GM12878 (cell line): ENCODE measurements around the gene OR52B2. TPM values are rescaled to one million over a fixed set of nuclear protein-coding genes. Genes with fewer than 3 reads are reported as not detected.
A peak's percentile ranks its signal among the peaks of the same experiment; 100 is the strongest.

ENCODE experiments used
- ATF2 ChIP-seq: IDR thresholded peaks from 2 replicates; pipeline ENCODE4 v1.6.1; 2012; ENCODE audit warnings: low read length, inconsistent platforms
- CHD2 ChIP-seq: IDR thresholded peaks from 2 replicates; pipeline ENCODE4 v1.6.1; 2011; ENCODE audit warnings: low read depth, low read length, improper control_type of control experiment, borderline replicate concordance
- CHD4 ChIP-seq: fragments of 200-600 bp; sonication (generic); IDR thresholded peaks from 2 replicates; pipeline ENCODE4 v1.6.1; 2016; ENCODE audit warnings: mild to moderate bottlenecking
- EED ChIP-seq: sonication (generic); IDR thresholded peaks from 2 replicates; pipeline ENCODE4 v1.6.1; 2016; ENCODE audit warnings: antibody characterized with exemption, low read depth
- HDAC6 ChIP-seq: fragments of 200-600 bp; sonication (generic); IDR thresholded peaks from one replicate; pipeline ENCODE4 v1.8.0; 2017; ENCODE audit warnings: antibody characterized with exemption; ENCODE audit not compliant: unreplicated experiment
- HDGF ChIP-seq: fragments of 450-650 bp; IDR thresholded peaks from 2 replicates; pipeline ENCODE4 v1.6.1; 2016; ENCODE audit warnings: antibody characterized with exemption
- IKZF2 ChIP-seq, 2 experiments: fragments of 450-650 bp; IDR thresholded peaks; 2 replicates each; pipeline ENCODE4 v1.6.1; 2017; ENCODE audit warnings: mild to moderate bottlenecking in 2 of 2, moderate library complexity in 2 of 2
- NFYA ChIP-seq: IDR thresholded peaks from 2 replicates; pipeline ENCODE4 v1.6.1; 2011; ENCODE audit warnings: low read depth, mild to moderate bottlenecking, low read length, improper control_type of control experiment, borderline replicate concordance
- NFYB ChIP-seq: IDR thresholded peaks from 2 replicates; pipeline ENCODE4 v1.6.1; 2011; ENCODE audit warnings: low read depth, mild to moderate bottlenecking, low read length, improper control_type of control experiment, moderate library complexity; ENCODE audit not compliant: insufficient read depth
- NR2C2 ChIP-seq: IDR thresholded peaks from 2 replicates; pipeline ENCODE4 v1.6.1; 2011; ENCODE audit warnings: borderline replicate concordance, low read depth; ENCODE audit not compliant: control insufficient read depth, insufficient read length
- NRF1 ChIP-seq: conservative IDR thresholded peaks from 2 replicates; pipeline ENCODE4 v1.6.1; 2011; ENCODE audit warnings: mild to moderate bottlenecking, low read depth, low read length, improper control_type of control experiment
- POU2F2 ChIP-seq: IDR thresholded peaks from 3 replicates; pipeline ENCODE4 v1.6.1; 2011; ENCODE audit warnings: low read depth, mild to moderate bottlenecking, low read length, borderline replicate concordance
- RB1 ChIP-seq: fragments of 450-650 bp; formaldehyde crosslinking; IDR thresholded peaks from 2 replicates; pipeline ENCODE4 v1.6.1; 2017; ENCODE audit warnings: mild to moderate bottlenecking, borderline replicate concordance
- RELA ChIP-seq: fragments of 450-650 bp; IDR thresholded peaks from 2 replicates; pipeline ENCODE4 v1.8.0; 2014; ENCODE audit warnings: borderline replicate concordance; ENCODE audit not compliant: partially characterized antibody
- SMAD5 ChIP-seq: IDR thresholded peaks from 2 replicates; pipeline ENCODE4 v1.6.1; 2016; ENCODE audit warnings: antibody characterized with exemption, low read depth
- SPI1 ChIP-seq: IDR thresholded peaks from 2 replicates; pipeline ENCODE4 v1.6.1; 2011; ENCODE audit warnings: low read depth, mild to moderate bottlenecking, low read length, moderate library complexity, borderline replicate concordance; ENCODE audit not compliant: insufficient read depth
- SREBF1 ChIP-seq: IDR thresholded peaks from 2 replicates; pipeline ENCODE4 v1.6.1; 2012; ENCODE audit warnings: mild to moderate bottlenecking, low read length
- SREBF2 ChIP-seq: IDR thresholded peaks from 2 replicates; pipeline ENCODE4 v1.6.1; 2012; ENCODE audit warnings: mild to moderate bottlenecking, low read length
- TCF3 ChIP-seq: IDR thresholded peaks from 2 replicates; pipeline ENCODE4 v1.6.1; 2012; ENCODE audit warnings: low read depth, mild to moderate bottlenecking, low read length, borderline replicate concordance; ENCODE audit not compliant: insufficient read depth
- ZNF207 ChIP-seq: fragments of 450-650 bp; IDR thresholded peaks from 2 replicates; pipeline ENCODE4 v1.6.1; 2014; ENCODE audit warnings: antibody characterized with exemption, mild to moderate bottlenecking, borderline replicate concordance
- ZNF274 ChIP-seq: IDR thresholded peaks from one replicate; pipeline ENCODE4 v1.8.0; 2011; ENCODE audit not compliant: insufficient read length, insufficient read depth
- polyA plus RNA-seq, 11 experiments: library from polyadenylated mRNA; depleted of rRNA in 4 of 11; unstranded in 6 of 11; stranded (reverse) in 5 of 11; fragments of >200 nt; fragmentation: Nextera tagmentation in 4 of 11; fragmentation: Illumina TruSeq in 1 of 11; extraction: Ambion mirVana in 4 of 11; extraction: Trizol in 1 of 11; gene quantifications; 1 replicate in 1 of 11; 2 replicates in 10 of 11; pipeline versions ENCODE4 v1.2.1 to v1.2.3, GENCODE V29; 2011 to 2016; ENCODE audit warnings: inconsistent platforms in 2 of 11, missing spikeins in 2 of 11, low read depth in 1 of 11
- total RNA-seq, 4 experiments: library from RNA; depleted of rRNA in 3 of 4; stranded (reverse); fragments of >200 nt in 3 of 4; fragmentation: Illumina TruSeq in 1 of 4; extraction: Trizol in 1 of 4; gene quantifications; 2 replicates each; pipeline versions ENCODE4 v1.2.1 to v1.2.3, GENCODE V29; 2013 to 2021
- TF ChIP-seq, protein P1 (sequence below): IDR thresholded peaks from 2 replicates; pipeline ENCODE4 v1.6.1; 2011; ENCODE audit warnings: mild to moderate bottlenecking, low read depth, low read length, moderate library complexity; ENCODE audit not compliant: insufficient replicate concordance
- TF ChIP-seq, protein P2 (sequence below): IDR thresholded peaks from 2 replicates; pipeline ENCODE4 v1.6.1; 2012; ENCODE audit warnings: mild to moderate bottlenecking, low read depth, low read length
- TF ChIP-seq, protein P3 (sequence below): fragments of 450-650 bp; IDR thresholded peaks from 2 replicates; pipeline ENCODE4 v1.6.1; 2018; ENCODE audit warnings: borderline replicate concordance, mild to moderate bottlenecking; ENCODE audit not compliant: partially characterized antibody

Gene OR52B2
- total and polyA plus RNA-seq, 10 of the 15 experiments (the other 5 are each of a cell fraction or from before 2014, with no cell fraction given), result 0.08 TPM; not detected in 9

DNA sequence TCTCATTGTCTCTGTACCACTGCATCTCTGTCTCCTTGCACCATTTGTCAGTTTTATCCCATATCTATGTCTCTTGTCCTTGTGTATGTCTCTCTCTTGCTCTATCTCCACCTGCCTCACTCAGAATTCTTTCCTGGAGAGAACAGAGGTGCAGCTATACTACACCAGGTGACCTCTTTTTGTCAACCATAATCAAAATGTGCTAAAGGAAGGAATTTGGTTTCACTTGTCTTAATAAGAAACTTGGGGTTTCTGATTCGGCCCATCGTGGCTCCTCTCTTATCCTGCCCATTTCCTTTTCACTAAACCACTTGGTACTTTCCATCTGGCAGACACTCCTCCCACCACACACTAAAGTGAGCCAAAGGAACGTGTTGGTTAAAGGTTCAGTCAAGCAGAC lies 33.2 kb upstream of the OR52B2 start (continued):
- TF ChIP-seq ZNF207 (no peak), NFYA (no peak), CHD2 (no peak), SPI1 (peak; percentile 34; the same call in 1 of the 2 replicates), ZNF274 (no peak), NFYB (no peak), HDAC6 (no peak), POU2F2 (no peak), NR2C2 (no peak), SREBF1 (no peak), SREBF2 (no peak), NRF1 (no peak), SMAD5 (no peak), ATF2 (no peak), IKZF2 (IDR thresholded peaks at IDR 0.05) (peak; percentile 68 to 70; a peak in 3 of 4 replicates), TCF3 (no peak), RELA (no peak), EED (0 out of 2 replicates have a peak, but pooled peaks have one; percentile 21), CHD4 (no peak), HDGF (0 out of 2 replicates have a peak, but pooled peaks have one; percentile 57), RB1 (no peak)
- TF ChIP-seq, protein P1, sequence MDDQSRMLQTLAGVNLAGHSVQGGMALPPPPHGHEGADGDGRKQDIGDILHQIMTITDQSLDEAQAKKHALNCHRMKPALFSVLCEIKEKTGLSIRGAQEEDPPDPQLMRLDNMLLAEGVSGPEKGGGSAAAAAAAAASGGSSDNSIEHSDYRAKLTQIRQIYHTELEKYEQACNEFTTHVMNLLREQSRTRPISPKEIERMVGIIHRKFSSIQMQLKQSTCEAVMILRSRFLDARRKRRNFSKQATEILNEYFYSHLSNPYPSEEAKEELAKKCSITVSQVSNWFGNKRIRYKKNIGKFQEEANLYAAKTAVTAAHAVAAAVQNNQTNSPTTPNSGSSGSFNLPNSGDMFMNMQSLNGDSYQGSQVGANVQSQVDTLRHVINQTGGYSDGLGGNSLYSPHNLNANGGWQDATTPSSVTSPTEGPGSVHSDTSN, result no peak
- TF ChIP-seq, protein P2, sequence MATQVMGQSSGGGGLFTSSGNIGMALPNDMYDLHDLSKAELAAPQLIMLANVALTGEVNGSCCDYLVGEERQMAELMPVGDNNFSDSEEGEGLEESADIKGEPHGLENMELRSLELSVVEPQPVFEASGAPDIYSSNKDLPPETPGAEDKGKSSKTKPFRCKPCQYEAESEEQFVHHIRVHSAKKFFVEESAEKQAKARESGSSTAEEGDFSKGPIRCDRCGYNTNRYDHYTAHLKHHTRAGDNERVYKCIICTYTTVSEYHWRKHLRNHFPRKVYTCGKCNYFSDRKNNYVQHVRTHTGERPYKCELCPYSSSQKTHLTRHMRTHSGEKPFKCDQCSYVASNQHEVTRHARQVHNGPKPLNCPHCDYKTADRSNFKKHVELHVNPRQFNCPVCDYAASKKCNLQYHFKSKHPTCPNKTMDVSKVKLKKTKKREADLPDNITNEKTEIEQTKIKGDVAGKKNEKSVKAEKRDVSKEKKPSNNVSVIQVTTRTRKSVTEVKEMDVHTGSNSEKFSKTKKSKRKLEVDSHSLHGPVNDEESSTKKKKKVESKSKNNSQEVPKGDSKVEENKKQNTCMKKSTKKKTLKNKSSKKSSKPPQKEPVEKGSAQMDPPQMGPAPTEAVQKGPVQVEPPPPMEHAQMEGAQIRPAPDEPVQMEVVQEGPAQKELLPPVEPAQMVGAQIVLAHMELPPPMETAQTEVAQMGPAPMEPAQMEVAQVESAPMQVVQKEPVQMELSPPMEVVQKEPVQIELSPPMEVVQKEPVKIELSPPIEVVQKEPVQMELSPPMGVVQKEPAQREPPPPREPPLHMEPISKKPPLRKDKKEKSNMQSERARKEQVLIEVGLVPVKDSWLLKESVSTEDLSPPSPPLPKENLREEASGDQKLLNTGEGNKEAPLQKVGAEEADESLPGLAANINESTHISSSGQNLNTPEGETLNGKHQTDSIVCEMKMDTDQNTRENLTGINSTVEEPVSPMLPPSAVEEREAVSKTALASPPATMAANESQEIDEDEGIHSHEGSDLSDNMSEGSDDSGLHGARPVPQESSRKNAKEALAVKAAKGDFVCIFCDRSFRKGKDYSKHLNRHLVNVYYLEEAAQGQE, result no peak
- TF ChIP-seq, protein P3, sequence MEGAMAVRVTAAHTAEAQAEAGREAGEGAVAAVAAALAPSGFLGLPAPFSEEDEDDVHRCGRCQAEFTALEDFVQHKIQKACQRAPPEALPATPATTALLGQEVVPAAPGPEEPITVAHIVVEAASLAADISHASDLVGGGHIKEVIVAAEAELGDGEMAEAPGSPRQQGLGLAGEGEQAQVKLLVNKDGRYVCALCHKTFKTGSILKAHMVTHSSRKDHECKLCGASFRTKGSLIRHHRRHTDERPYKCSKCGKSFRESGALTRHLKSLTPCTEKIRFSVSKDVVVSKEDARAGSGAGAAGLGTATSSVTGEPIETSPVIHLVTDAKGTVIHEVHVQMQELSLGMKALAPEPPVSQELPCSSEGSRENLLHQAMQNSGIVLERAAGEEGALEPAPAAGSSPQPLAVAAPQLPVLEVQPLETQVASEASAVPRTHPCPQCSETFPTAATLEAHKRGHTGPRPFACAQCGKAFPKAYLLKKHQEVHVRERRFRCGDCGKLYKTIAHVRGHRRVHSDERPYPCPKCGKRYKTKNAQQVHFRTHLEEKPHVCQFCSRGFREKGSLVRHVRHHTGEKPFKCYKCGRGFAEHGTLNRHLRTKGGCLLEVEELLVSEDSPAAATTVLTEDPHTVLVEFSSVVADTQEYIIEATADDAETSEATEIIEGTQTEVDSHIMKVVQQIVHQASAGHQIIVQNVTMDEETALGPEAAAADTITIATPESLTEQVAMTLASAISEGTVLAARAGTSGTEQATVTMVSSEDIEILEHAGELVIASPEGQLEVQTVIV, result no peak
